ENCODE measurements around the gene THADA.
A peak's percentile ranks its signal among the peaks of the same experiment; 100 is the strongest.

The THADA gene

GRCh38 chr2:43343573-43344304 is 252.1 kb downstream of the THADA start:
- DNase-seq, result peak; percentile 76

- DNase-seq, result no peak
Observed at GRCh38 chr2:43341959-43342757, 253.7 kb downstream of the THADA start.

GRCh38 chr2:43340945-43341356 is 254.9 kb downstream of the THADA start:
- DNase-seq, result no peak

DNA sequence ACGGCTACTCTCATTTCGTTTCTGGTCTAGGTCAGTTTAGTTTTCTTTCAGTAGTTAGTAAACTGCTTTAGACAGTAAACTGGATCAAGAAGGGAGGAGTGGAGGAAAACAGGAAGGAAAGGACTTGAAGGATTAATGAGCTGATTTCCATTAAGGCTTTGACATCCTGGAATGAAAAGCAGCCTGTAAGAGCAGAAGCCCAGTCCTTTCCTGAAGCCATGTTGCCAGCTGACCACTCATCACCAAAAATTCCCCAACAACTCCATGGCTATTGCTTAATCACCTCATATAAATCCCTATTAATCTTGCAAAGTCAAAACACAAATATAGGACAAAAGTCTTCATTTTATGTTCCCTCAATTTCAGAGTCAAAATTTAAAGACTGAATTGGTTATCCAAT is 255.8 kb downstream of the THADA start:
- DNase-seq, result no peak

DNA sequence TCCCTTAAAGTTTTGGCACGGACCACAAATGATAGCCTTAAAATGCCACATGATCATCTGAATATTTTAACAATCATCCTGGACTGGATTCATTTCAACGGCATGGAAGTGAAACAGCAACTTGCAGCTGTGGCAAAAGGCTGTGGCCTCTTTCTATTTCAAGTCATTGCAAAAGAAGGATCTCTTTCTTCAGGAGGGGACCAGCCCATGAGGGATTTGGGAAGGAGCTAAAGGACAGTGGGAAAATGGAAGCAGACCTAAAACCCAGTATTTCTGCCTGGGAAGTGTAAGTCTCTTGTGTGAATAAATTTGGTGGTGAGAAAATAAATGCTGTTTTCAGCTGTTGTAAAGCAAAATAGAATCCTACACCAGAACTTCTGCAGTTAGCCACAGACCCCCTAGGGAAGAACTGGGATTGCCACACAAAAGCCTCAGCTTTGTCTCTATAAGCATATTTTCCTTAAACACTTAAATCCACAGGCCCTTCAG is 262.1 kb downstream of the THADA start:
- no peak for DNase-seq

GRCh38 chr2:43333101-43333655 is 262.7 kb downstream of the THADA start:
- no peak for DNase-seq

DNA sequence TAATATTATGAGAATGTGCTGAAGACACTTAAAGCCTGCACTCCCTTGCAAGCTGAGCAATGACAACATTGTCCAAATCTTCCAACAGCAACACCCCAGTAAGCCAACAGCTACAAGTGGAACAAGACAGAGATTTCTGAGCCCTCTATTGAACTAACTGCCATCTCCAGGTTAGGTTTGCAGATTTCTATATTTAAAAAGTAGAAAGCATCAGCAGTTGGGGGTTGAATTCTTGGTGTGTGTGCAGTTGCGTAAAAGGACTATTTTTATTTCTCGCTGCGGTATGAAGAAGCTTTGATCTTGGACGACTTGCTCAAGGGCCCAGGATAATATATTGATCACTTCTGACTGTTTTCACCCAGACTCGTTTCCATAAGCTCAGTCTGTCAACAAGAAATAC is 263.2 kb downstream of the THADA start:
- no peak for DNase-seq

DNA sequence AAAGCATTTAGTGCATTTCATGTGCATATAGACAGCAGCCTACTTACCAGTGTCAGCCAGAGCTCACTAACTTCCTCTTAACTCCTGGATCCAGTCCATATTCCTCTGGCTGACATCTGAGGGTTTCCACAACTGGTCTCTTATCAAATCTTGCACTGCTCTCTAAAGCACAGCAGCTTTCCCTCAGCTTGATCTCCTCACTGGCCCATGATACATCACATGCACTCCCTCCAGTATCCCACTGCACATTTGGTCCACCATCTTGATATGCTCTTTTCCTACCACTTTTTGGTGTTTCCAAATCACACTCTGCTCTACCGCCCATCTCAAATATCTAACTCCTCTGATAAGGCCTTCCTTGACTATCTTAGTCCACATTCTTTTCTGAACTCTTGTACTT is 264.4 kb downstream of the THADA start:
- DNase-seq, result no peak

DNA sequence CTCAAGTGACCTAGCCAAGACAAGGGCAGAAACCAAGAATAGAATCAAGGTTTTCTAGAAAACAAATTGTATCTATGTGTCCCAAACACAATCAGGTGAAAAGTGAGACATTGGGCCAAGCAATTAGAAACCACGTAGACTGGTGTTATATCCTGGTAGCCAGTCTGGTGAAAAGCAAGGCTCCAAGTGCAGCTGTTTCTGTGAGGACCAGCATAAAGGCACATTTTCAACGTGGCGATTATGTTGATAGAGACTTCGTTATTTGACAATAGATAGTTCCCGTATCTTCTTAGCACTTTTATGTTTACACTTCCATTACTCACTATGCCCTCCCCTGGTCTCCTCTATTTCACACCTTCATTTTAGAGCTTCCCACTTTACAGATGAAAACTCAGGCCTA is 266.2 kb downstream of the THADA start:
- DNase-seq, result no peak

GRCh38 chr2:43328832-43329231 is 267.0 kb downstream of the THADA start:
- no peak for DNase-seq

- DNase-seq, result peak; percentile 80
Observed at GRCh38 chr2:43328133-43328532, 267.7 kb downstream of the THADA start.

DNA sequence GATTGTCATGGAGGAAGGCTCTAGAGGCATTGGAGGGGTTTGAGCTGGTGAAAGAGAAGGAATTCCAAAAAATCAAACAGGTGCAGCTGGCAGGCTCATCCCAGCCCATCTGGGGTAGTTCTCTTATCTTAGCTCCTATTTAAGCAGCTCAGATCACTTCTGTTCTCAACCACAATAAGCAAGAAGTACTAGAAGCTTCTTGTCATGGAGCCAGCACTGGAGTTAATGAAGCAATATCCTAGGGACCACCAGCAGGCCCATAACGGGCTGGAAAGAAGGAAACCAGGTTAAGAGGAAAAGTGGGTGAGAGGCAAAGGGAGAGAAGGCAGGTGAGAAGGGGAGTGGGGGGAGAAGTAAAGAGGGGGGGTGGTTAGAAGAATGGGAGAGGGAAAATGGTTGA is 268.7 kb downstream of the THADA start:
- DNase-seq, result no peak

GRCh38 chr2:43326101-43326825 is 269.6 kb downstream of the THADA start:
- no peak for DNase-seq

DNA sequence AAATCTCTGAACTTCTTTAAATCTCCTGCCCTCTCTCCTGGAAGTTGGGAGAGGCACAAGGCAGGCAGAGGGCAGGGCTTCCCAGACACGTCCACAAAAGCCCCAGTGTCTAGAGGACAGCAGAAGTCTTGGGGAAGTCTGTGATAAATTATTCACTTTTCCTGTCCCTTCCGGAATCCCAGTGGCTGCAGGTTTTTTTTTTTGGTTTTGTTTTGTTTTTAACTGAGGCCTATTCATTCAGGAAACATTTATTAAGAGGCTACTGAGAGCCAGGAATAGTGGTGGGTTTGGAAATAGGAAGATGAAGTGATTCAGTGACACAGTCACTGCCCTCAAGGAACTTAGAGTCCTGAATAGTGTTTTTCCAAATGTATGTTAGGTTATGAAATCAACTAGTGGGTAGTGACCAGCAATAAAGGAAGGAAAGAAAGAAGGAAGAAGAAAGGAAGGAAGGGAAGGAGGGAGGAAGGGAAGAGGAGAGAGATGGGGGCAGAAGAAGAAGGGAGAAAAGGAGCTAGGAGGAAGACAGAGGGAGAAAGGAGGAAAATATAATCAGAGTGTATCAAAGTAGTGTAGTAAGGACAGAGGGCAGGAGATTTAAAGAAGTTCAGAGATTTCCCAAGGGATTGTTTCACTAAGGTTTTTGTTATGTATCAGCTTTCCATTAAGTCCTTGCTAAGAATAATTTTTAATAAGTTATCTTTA is 270.6 kb downstream of the THADA start:
- no peak for DNase-seq

DNA sequence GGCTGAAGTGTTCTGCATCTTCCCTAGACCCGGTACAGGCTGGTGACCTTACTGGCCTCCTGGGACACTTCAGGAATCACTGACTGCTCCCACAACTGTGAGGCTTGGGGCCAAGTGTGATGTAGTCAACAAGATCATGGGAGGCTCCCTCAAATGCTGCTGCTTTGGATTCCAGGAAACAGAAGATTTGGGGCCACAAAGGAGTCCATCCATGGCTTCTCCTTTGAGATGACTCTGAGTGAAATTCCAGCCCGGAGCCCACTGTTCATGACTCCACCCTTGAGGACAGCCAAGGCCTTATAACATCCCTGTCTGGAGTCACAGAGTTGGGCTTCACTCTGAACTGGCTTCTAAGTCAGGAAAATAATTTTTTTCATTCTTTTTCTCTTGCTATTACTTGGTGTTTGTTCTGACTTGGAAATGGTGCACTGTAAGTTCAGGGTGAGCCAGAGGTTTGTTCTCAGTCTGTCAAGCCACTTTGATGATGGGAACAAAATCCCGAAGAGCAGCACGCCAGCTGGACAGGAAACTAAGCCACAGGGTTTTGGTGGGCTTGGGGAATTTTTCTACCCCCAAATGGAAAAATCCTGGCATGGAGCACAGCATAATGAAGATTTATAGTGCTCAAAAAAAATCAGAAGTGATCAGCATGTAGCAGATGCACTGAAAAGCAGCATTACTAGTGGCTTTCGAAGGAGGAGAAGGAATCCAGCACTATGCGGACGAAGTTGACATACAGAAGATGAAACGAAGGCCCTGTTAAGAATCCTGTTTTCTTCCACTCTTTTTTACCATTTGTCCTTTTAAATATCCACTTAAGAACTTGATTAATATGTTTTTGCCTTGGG is 271.4 kb downstream of the THADA start:
- DNase-seq, result peak; percentile 86

DNA sequence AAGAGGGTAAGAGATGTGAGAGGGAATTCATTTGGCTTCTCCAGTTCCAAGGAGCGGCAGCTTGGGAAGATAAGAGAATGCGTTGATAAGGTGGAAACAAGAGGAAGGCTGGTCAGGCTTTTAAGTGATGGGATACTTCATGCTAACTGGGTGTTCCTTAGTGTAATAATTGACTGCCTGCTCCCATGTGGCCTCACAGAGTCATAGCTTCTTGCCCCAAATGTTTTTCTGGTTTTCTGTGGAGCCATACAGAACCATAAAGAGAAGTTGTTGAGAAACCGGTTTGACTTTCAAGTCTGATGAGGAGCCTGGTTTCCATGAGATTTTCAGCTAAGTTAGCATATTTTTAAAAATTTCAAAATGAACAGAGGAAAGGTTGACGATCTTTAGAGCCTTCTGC is 272.0 kb downstream of the THADA start:
- DNase-seq, result no peak

DNA sequence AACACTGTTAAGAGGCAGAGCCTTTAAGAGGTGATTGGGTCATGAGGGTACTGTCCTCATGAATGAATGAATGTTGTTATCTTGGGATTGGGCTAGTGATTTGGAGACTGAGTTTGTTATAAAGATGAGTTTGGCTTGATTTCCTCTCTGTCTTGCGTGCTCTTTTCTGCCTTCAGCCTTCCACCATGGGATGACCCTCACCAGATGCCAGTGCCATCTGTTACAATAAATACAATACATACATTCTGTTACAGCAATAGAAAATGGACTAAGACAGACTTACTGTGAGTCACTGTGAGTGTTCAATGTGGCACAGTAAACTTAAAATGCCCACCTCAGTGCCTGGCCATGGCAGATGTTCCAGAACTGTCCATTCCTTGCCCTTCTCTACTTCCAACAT is 274.4 kb downstream of the THADA start:
- DNase-seq, result no peak

DNA sequence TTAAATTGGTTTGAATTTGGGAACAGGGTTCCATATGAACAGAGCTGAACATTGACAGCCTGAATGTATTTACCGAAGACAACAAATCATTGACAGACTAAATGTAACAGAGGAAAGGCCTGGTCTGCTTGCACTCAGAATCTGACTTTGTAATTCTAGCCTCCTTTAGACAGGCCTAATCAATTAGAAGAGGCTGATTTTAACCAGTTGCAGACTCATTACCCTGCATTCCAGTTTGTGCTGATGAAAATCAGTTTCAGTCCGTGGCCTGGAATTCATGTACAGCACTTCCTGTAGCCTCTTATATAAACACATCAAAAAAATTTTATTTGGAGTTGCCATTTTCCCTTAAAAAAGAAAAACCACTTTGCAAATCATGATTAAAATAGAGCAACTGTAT is 276.3 kb downstream of the THADA start:
- no peak for DNase-seq

GRCh38 chr2:43318791-43319190 is 277.0 kb downstream of the THADA start:
- DNase-seq, result no peak

GRCh38 chr2:43317680-43318079 is 278.2 kb downstream of the THADA start:
- DNase-seq, result no peak

DNA sequence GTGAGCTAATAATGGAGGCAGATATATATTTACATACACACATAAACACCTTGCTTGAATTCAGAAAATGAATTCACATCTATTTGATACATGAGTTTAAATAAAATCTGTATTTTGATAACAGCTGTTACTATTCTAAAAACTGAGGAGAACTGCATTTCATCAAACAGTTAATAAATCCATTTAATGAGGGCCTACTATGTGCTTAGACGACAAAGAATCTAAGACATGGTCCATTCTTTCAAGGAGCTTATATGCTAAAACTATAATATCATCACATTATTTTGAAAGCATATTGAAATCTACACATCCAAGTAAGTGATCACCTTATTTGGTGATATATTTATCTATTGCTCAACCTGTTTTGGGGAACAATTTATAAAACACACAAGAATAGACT is 278.6 kb downstream of the THADA start:
- DNase-seq, result no peak

DNA sequence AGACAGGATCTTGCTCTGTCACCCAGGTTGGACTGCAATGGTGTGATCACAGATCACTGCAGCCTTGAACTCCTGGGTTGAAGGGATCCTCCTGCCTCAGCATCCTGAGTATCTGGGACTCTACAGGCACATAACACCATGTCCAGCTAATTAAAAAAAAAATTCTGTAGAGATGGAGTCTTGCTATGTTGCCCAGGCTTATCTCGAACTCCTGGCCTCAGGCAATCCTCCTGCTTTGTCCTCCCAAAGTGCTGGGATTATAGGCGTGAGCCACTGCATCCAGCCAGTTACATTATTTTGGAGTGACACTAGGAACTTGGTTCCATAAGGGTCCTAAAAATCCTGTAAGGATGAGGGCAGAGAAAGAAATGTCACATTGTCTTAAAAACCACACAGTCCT is 280.4 kb downstream of the THADA start:
- DNase-seq, result no peak
